WI38 (cell line): ENCODE data around the gene KCTD5.

Experiments used
- H3K4me3 ChIP-seq: 2 replicates; pipeline ENCODE4 v1.5.1; 2011; ENCODE audit warnings: low read depth, mild to moderate bottlenecking, control low read depth, low read length
- TF ChIP-seq, protein P1 (sequence below): IDR thresholded peaks from 2 replicates; pipeline ENCODE4 v1.5.1; 2012; ENCODE audit warnings: low read depth, mild to moderate bottlenecking, control low read depth, low read length

Gene KCTD5

DNA sequence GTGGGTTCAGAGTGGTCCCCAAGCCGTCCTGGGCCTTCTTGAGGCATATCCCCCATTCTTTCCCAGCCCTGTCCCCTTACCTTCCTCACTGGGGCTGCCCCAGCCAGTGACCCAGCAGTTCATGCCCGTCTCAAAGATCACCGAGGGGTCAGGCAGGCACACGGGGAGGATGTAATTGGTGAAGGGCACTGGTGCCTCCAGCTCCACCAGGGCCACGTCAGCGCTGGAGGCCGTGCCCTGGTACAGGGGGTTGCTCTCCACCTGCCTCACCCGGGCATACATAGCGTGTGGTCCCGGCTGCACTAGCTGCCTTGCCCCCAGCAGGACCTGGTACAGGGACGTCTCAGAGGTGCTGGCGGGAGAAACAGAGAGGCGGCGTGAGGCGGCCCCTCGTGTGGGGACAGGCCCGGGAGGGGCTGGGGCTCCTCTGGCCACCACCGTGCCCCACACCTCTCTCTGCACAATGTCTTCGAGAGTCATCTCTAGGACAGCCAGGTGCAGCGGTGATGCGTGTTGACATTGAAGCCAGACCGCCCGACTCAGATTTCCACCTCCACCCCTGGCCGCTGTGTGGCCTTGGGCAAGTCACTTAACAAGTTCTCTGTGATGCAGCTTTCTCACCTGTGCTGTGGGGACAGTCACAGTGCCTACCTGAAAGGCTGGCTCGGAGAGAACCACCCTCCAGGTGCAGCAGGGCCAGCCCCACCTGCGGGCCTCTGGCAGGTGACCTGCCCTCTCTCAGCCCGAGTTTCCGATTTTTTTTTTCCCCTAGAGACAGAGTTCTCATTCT lies 31.9 kb downstream of the KCTD5 start:
- TF ChIP-seq, protein P1, sequence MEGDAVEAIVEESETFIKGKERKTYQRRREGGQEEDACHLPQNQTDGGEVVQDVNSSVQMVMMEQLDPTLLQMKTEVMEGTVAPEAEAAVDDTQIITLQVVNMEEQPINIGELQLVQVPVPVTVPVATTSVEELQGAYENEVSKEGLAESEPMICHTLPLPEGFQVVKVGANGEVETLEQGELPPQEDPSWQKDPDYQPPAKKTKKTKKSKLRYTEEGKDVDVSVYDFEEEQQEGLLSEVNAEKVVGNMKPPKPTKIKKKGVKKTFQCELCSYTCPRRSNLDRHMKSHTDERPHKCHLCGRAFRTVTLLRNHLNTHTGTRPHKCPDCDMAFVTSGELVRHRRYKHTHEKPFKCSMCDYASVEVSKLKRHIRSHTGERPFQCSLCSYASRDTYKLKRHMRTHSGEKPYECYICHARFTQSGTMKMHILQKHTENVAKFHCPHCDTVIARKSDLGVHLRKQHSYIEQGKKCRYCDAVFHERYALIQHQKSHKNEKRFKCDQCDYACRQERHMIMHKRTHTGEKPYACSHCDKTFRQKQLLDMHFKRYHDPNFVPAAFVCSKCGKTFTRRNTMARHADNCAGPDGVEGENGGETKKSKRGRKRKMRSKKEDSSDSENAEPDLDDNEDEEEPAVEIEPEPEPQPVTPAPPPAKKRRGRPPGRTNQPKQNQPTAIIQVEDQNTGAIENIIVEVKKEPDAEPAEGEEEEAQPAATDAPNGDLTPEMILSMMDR: no peak
- H3K4me3 ChIP-seq: no peak overlapping the region

DNA sequence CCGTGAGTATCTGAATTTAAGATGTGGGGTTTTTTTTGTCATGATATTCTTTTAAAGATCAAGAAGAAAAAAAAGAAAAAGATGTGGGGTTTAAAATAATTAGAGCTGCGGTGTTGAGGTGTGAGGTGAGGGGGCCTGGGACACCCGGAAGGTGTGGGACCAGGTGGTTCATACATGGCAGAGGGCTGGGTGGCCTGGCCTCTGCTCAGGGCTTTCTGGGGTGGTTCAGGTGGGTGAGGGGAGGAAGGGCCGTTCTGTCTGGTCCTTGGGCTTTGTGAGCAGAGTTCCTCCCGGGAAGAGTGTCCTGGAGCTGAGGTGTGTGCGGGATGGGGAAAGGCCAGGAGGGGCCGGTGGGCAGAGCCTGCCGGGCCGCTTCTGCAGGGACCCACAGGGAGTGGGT lies 32.7 kb downstream of the KCTD5 start:
- H3K4me3 ChIP-seq: no peak overlapping the region
- TF ChIP-seq, protein P1: no peak

DNA sequence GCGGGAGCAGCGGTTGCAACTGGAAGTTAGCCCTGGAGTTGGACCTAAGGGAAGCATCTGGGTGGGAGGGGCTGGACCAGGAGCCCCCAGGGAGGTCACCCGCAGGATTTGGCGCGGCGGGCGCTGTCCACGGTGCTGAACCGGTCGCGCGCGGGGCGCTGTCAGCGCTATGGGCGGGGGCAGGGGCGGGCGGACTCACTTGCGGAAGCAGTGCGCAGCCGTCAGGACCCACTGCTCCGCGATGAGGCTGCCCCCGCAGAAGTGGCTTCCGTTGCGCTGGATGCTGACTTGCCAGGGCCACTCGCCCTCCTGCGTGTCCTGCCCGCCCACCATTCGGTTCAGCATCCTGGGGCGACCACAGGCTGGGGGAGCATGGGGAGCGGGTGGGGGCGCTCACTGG lies 33.2 kb downstream of the KCTD5 start:
- H3K4me3 ChIP-seq: no peak overlapping the region
- TF ChIP-seq, protein P1: no peak

DNA sequence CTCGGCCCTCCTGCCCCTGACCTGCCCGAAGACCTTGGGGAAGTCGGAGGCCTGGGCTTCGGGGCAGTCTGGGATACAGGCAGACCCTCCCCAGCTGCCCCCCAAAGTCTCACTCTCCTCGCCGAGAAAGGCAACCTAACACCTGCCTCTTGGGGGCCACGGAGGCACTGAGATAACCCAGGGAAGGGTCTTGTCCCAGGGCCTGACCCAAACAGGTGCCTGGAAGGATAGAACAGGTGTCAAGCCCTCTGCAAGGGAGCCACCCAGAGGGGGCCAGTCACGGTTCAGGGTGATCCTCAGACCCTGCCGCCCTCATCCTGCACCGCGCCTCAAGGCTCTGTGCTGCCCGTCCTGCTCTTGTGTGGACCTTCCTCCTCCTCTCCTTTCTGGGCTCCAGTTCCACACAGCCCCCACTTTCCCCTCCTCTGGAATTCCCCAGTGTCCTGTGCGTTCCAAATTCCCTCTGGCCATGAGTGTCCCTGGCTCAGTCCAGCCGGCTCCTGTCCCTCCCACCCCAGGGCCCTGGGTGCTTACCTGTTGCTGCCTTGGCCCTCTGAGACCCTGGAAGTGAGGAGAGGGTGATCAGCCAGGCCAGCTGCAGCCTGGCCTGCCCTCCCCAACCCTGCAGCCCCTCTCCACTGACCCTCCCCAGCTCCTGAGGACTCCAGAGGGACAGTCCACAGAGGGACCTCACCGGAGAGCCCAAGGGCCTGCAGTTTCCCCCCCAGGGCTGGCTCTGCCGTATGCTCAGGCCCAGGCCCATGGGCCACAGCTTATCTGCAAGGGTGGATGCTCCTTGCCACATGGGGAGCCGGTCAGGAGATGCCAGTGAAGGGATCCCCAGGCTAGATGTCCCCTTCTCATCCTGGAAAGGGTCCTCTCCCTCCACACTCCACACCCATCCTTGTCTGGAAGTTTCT lies 33.9 kb downstream of the KCTD5 start:
- no peak overlapping the region for H3K4me3 ChIP-seq
- TF ChIP-seq, protein P1: no peak

DNA sequence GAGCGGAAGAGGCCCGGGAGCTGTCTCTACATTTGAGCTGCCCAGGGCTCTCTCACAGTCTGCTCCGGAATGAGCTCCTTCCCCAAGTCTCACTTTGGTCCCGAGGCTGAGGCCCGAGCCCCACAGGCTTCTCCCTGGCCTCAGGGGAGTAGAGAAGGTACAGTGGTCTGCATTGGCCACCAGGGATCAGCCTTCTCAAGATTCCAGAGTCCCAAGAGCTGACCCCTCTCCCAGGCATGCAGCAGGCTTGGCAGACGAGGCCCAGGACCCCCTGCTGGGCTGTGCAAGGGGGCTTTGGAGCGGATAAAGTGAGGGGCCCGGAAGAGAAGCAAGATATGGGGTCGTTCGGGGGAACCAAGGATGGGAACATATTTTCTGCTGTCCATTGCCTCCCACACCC lies 34.6 kb downstream of the KCTD5 start:
- H3K4me3 ChIP-seq: no peak overlapping the region
- TF ChIP-seq, protein P1: no peak

DNA sequence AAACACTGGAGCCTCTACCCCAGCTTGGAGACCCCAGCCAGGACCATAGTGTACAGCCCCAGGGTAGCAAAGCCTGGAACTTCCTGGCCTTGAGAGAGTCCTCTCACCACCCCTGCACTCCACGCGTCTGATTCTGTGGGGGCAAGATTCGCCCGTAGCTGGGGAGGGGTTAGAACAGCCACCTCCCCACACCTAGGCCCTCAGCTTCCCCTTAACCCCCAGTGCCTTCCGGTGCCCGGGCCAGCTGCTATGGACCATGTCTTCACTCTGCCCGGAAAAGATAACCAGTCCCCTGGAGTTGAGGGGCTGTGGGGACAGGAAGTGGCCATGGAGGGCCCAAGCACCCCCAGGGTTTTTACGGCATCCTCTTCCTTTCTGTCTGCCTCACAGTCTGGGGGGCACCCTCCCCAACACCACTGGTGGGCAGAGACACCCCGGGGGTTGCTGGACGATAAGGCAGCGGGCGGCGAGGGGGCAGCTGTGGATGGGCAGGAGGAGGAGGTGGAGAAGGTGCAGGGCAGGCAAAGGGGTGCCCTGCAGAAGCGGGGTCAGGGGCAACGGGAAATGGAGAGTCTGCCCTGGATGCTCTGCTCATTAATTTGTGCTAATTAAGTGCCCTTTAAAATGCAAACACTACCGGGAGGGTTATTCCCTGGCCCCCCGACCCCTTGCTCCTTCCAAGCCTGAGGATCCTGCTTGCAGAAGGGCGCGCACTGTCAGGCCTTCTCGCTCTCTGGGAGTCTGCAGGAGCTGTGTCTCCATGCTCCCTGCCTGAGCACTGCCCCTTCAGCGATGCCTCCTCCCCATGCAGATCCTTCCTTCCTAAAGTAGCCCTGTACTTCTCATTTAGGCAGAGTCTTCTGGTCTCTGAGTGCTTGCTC lies 35.3 kb downstream of the KCTD5 start:
- TF ChIP-seq, protein P1: no peak
- no peak overlapping the region for H3K4me3 ChIP-seq
